HepG2 (cell line): ENCODE data around the gene SETD1B. TPM values are rescaled to one million over a fixed set of nuclear protein-coding genes. Genes with fewer than 3 reads are reported as not detected.

Experiments
- NFYB ChIP-seq: sonication (generic); formaldehyde crosslinking; IDR thresholded peaks from 2 replicates; pipeline ENCODE4 v1.4.0; 2020; ENCODE audit warnings: missing genetic modification reagents
- NR2C2 ChIP-seq: sonication (generic); formaldehyde crosslinking; IDR thresholded peaks from 2 replicates; pipeline ENCODE4 v1.4.0; 2020; ENCODE audit warnings: missing genetic modification reagents, mild to moderate bottlenecking, moderate library complexity, borderline replicate concordance
- RXRA ChIP-seq: sonication (generic); formaldehyde crosslinking; IDR thresholded peaks from 2 replicates; pipeline ENCODE4 v1.5.1; 2020; ENCODE audit warnings: missing genetic modification reagents
- SMAD1 ChIP-seq: sonication (generic); formaldehyde crosslinking; IDR thresholded peaks from 2 replicates; pipeline ENCODE4 v1.4.0; 2020; ENCODE audit warnings: missing genetic modification reagents, low read depth, mild to moderate bottlenecking, borderline replicate concordance
- SMYD3 ChIP-seq: sonication (generic); formaldehyde crosslinking; IDR thresholded peaks from 2 replicates; pipeline ENCODE4 v1.8.1; 2023; ENCODE audit warnings: mild to moderate bottlenecking, missing genetic modification reagents
- ZBTB21 ChIP-seq: sonication (generic); formaldehyde crosslinking; IDR thresholded peaks from 2 replicates; pipeline ENCODE4 v1.4.0; 2020; ENCODE audit warnings: missing genetic modification reagents
- ZC3H4 ChIP-seq: sonication (generic); formaldehyde crosslinking; IDR thresholded peaks from 2 replicates; pipeline ENCODE4 v1.4.0; 2020; ENCODE audit warnings: missing genetic modification reagents, borderline replicate concordance
- polyA plus RNA-seq, 8 experiments: library from polyadenylated mRNA; depleted of rRNA in 3 of 8; stranded (reverse) in 7 of 8; unstranded in 1 of 8; fragments of >200 nt; fragmentation: Illumina TruSeq in 4 of 8; extraction: Trizol in 4 of 8; gene quantifications; 2 replicates each; pipeline versions ENCODE4 v1.2.1 to v1.2.3, GENCODE V29; 2011 to 2016; ENCODE audit warnings: low read depth in 4 of 8, missing spikeins in 1 of 8, mixed read lengths in 1 of 8; ENCODE audit not compliant: insufficient read depth in 1 of 8
- total RNA-seq, 5 experiments: library from RNA; depleted of rRNA; stranded (reverse); fragments of >200 nt; fragmentation: Illumina TruSeq; extraction: Trizol; gene quantifications; 2 replicates each; pipeline ENCODE4 v1.2.3, GENCODE V29; 2016; ENCODE audit warnings: low read depth in 1 of 5
- TF ChIP-seq, protein P1 (sequence below), 2 experiments: sonication (generic) in 1 of 2; formaldehyde crosslinking in 1 of 2; IDR thresholded peaks; 2 replicates each; pipeline versions ENCODE4 v1.6.1 to v1.9.0; 2014 to 2022; ENCODE audit warnings: antibody characterized with exemption in 1 of 2, borderline replicate concordance in 1 of 2, inconsistent platforms in 1 of 2, low read depth in 1 of 2, missing genetic modification reagents in 1 of 2
- TF ChIP-seq, protein P2 (sequence below): sonication (generic); formaldehyde crosslinking; IDR thresholded peaks from one replicate; pipeline ENCODE4 v1.5.1; 2020; ENCODE audit warnings: mild to moderate bottlenecking, missing genetic modification reagents; ENCODE audit errors: not compliant biosample characterization
- TF ChIP-seq, protein P3 (sequence below): IDR thresholded peaks from 2 replicates; pipeline ENCODE4 v1.6.1; 2016
- TF ChIP-seq, protein P4 (sequence below): sonication (generic); formaldehyde crosslinking; IDR thresholded peaks from 2 replicates; pipeline ENCODE4 v1.5.0; 2020; ENCODE audit warnings: missing genetic modification reagents

The SETD1B gene
- total and polyA plus RNA-seq, 2 of the 13 experiments (the other 11 are each of a cell fraction or from before 2014, with no cell fraction given): 1.1 to 1.4 TPM

DNA sequence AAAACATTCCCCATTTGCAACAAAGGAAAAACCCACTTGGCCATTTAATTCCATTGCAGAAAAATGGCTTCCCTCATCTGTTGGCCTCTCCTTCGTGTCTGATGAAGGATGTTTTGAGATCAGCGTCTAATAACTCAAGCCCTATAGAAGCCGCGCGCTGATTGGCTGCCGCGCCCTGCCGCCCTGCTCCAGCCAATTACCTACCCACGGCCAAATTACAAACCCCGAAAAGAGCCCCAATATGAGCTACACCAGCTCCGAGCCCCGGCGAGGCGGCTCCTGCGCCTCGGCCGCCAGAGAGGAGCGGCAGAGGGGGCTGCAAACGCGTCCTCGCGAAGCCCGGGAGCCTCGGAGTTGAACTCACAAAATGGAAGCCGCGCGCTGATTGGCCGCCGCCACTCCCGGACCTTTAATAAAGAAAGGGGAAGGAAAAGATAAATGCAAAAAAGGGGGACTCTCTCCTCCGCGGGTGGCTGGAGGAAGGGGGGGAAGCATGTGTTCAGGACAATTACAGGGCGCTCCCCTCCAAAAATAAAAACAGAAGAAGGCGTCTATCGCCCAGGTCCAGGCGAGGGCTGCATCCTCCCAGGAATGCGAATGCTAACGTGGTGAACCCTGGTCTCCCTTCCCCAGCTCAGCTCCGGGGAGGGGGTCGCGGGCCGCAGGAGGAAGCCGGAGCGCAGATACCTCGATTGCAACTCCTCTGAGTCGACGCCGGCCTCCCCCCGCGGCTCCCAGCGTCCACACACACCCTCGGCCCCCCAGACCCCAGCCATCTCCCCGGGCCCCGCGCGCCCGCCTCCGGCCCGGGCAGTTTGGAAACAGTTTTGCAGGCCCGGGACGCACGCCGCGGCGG, 738 bp upstream of the SETD1B start (continued):
- TF ChIP-seq, protein P1, sequence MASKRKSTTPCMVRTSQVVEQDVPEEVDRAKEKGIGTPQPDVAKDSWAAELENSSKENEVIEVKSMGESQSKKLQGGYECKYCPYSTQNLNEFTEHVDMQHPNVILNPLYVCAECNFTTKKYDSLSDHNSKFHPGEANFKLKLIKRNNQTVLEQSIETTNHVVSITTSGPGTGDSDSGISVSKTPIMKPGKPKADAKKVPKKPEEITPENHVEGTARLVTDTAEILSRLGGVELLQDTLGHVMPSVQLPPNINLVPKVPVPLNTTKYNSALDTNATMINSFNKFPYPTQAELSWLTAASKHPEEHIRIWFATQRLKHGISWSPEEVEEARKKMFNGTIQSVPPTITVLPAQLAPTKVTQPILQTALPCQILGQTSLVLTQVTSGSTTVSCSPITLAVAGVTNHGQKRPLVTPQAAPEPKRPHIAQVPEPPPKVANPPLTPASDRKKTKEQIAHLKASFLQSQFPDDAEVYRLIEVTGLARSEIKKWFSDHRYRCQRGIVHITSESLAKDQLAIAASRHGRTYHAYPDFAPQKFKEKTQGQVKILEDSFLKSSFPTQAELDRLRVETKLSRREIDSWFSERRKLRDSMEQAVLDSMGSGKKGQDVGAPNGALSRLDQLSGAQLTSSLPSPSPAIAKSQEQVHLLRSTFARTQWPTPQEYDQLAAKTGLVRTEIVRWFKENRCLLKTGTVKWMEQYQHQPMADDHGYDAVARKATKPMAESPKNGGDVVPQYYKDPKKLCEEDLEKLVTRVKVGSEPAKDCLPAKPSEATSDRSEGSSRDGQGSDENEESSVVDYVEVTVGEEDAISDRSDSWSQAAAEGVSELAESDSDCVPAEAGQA (IDR thresholded peaks at IDR 0.05; ENCODE audit: low read depth): peak; percentile 46
- TF ChIP-seq, protein P1 (CRISPR knock-in tag; IDR thresholded peaks at IDR 0.05; ENCODE audit: borderline replicate concordance): no peak
- peak; percentile 85 for TF ChIP-seq ZC3H4
- TF ChIP-seq SMAD1: 0 out of 2 replicates have a peak, but pooled peaks have one; percentile 48
- peak; percentile 36; the same call in 1 of the 2 replicates for TF ChIP-seq RXRA (CRISPR knock-in tag)
- TF ChIP-seq SMYD3 (CRISPR knock-in tag): peak; percentile 23; the same call in 1 of the 2 replicates
- TF ChIP-seq, protein P2, sequence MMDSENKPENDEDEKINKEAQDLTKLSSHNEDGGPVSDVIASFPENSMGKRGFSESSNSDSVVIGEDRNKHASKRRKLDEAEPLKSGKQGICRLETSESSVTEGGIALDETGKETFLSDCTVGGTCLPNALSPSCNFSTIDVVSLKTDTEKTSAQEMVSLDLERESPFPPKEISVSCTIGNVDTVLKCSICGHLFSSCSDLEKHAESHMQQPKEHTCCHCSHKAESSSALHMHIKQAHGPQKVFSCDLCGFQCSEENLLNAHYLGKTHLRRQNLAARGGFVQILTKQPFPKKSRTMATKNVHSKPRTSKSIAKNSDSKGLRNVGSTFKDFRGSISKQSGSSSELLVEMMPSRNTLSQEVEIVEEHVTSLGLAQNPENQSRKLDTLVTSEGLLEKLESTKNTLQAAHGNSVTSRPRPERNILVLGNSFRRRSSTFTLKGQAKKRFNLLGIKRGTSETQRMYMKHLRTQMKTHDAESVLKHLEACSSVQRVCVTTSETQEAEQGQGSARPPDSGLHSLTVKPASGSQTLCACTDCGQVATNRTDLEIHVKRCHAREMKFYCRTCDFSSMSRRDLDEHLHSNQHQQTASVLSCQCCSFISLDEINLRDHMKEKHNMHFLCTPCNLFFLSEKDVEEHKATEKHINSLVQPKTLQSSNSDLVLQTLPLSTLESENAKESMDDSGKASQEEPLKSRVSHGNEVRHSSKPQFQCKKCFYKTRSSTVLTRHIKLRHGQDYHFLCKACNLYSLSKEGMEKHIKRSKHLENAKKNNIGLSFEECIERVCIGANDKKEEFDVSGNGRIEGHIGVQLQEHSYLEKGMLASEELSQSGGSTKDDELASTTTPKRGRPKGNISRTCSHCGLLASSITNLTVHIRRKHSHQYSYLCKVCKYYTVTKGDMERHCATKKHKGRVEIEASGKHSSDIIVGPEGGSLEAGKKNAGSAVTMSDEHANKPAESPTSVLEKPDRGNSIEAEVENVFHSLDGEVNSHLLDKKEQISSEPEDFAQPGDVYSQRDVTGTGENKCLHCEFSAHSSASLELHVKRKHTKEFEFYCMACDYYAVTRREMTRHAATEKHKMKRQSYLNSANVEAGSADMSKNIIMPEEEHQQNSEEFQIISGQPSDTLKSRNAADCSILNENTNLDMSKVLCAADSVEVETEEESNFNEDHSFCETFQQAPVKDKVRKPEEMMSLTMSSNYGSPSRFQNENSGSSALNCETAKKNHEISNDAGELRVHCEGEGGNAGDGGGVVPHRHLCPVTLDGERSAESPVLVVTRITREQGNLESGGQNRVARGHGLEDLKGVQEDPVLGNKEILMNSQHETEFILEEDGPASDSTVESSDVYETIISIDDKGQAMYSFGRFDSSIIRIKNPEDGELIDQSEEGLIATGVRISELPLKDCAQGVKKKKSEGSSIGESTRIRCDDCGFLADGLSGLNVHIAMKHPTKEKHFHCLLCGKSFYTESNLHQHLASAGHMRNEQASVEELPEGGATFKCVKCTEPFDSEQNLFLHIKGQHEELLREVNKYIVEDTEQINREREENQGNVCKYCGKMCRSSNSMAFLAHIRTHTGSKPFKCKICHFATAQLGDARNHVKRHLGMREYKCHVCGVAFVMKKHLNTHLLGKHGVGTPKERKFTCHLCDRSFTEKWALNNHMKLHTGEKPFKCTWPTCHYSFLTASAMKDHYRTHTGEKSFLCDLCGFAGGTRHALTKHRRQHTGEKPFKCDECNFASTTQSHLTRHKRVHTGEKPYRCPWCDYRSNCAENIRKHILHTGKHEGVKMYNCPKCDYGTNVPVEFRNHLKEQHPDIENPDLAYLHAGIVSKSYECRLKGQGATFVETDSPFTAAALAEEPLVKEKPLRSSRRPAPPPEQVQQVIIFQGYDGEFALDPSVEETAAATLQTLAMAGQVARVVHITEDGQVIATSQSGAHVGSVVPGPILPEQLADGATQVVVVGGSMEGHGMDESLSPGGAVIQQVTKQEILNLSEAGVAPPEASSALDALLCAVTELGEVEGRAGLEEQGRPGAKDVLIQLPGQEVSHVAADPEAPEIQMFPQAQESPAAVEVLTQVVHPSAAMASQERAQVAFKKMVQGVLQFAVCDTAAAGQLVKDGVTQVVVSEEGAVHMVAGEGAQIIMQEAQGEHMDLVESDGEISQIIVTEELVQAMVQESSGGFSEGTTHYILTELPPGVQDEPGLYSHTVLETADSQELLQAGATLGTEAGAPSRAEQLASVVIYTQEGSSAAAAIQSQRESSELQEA (CRISPR knock-in tag): no peak
- peak; percentile 86 for TF ChIP-seq NFYB
- TF ChIP-seq, protein P3, sequence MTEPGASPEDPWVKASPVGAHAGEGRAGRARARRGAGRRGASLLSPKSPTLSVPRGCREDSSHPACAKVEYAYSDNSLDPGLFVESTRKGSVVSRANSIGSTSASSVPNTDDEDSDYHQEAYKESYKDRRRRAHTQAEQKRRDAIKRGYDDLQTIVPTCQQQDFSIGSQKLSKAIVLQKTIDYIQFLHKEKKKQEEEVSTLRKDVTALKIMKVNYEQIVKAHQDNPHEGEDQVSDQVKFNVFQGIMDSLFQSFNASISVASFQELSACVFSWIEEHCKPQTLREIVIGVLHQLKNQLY (CRISPR knock-in tag): peak; percentile 13; the same call in 1 of the 2 replicates
- peak; percentile 48; the same call in 1 of the 2 replicates for TF ChIP-seq NR2C2 (CRISPR knock-in tag)
- TF ChIP-seq, protein P4, sequence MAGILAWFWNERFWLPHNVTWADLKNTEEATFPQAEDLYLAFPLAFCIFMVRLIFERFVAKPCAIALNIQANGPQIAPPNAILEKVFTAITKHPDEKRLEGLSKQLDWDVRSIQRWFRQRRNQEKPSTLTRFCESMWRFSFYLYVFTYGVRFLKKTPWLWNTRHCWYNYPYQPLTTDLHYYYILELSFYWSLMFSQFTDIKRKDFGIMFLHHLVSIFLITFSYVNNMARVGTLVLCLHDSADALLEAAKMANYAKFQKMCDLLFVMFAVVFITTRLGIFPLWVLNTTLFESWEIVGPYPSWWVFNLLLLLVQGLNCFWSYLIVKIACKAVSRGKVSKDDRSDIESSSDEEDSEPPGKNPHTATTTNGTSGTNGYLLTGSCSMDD: no peak
- peak; percentile 23; the same call in 1 of the 2 replicates for TF ChIP-seq ZBTB21 (CRISPR knock-in tag)
